ENCODE data around the gene KLK14. TPM values are rescaled to one million over a fixed set of nuclear protein-coding genes. Genes with fewer than 3 reads are reported as not detected.

Gene KLK14
- polyA plus RNA-seq, 1 donor from 2014 or later, result not detected

DNA sequence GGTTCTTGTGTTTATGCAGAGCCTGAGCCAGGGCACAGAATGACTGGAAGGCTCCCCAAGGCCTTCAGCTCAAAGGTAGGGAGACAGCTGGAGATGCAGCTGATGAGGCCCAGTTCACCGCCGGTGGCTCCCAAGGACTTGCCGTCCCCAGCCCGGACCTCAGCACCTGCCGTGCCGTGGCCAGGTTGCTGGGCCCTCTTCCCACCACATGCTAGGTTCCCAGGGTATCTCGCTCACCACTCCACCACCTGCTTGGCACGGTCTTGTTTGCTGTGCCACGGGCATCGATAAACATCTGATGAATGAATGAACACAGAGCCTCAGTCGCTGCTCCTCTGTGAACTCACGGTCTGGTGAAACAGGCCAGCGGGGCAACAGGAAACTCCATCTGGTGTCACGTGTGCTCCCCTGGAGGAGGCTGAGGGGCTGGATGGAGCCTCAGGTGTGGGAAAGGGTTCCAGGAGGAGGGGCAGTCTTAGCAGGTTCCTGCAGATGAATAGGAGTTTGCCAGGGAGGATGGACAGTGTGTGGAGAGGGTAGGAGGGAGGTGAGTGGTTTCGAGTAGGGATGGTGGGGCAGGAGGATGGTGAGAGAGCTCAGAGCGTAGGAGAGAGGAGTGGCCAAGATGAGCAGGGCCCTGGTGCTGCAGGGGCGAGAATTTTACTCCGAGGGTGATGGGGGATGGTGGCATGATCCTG lies 3.6 kb upstream of the KLK14 start:
- Histone ChIP-seq H3K9me3 (ENCODE audit: low read length) (no peaks in the 10 kb centered on the region), H3K9me2 (ENCODE audit: insufficient read depth, low read length) (no peaks in the 10 kb centered on the region), H3K79me2 (replicated peaks; ENCODE audit: insufficient read depth, low read length) (no peaks in the 10 kb centered on the region), H3K36me3 (ENCODE audit: insufficient read depth, low read length) (no peaks in the 10 kb centered on the region), H3F3A (ENCODE audit: insufficient read depth, low read length, poor library complexity, severe bottlenecking) (no peaks in the 10 kb centered on the region), H3K27me3 (ENCODE audit: insufficient read depth, low read depth, low read length) (no peaks in the 10 kb centered on the region), H3K27ac (ENCODE audit: low read length) (no peak overlapping the region), H3K4me2 (ENCODE audit: low read length) (no peak overlapping the region), H3K9ac (ENCODE audit: low read length) (no peak overlapping the region), H2AFZ (ENCODE audit: low read depth, low read length) (no peak overlapping the region), H3K4me3 (ENCODE audit: low read length) (no peak overlapping the region), H4K20me1 (ENCODE audit: insufficient read depth) (no peaks in the 10 kb centered on the region)
- TF ChIP-seq, protein P1, sequence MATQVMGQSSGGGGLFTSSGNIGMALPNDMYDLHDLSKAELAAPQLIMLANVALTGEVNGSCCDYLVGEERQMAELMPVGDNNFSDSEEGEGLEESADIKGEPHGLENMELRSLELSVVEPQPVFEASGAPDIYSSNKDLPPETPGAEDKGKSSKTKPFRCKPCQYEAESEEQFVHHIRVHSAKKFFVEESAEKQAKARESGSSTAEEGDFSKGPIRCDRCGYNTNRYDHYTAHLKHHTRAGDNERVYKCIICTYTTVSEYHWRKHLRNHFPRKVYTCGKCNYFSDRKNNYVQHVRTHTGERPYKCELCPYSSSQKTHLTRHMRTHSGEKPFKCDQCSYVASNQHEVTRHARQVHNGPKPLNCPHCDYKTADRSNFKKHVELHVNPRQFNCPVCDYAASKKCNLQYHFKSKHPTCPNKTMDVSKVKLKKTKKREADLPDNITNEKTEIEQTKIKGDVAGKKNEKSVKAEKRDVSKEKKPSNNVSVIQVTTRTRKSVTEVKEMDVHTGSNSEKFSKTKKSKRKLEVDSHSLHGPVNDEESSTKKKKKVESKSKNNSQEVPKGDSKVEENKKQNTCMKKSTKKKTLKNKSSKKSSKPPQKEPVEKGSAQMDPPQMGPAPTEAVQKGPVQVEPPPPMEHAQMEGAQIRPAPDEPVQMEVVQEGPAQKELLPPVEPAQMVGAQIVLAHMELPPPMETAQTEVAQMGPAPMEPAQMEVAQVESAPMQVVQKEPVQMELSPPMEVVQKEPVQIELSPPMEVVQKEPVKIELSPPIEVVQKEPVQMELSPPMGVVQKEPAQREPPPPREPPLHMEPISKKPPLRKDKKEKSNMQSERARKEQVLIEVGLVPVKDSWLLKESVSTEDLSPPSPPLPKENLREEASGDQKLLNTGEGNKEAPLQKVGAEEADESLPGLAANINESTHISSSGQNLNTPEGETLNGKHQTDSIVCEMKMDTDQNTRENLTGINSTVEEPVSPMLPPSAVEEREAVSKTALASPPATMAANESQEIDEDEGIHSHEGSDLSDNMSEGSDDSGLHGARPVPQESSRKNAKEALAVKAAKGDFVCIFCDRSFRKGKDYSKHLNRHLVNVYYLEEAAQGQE (IDR thresholded peaks at IDR 0.05; ENCODE audit: borderline replicate concordance), result no peak
- no peak for TF ChIP-seq EP300 (conservative IDR thresholded peaks at IDR 0.05; ENCODE audit: poor library complexity, severe bottlenecking)
- no peak for TF ChIP-seq SMC3 (conservative IDR thresholded peaks at IDR 0.05; ENCODE audit: poor library complexity)
- no peak for TF ChIP-seq EZH2 (IDR thresholded peaks at IDR 0.05; ENCODE audit: borderline replicate concordance, insufficient read depth, low read length, poor library complexity, severe bottlenecking)
- no peak for TF ChIP-seq TAF1 (IDR thresholded peaks at IDR 0.05; ENCODE audit: low read depth)
- no peak for TF ChIP-seq CTCF (IDR thresholded peaks at IDR 0.05; ENCODE audit: poor library complexity, severe bottlenecking)
- no peak for TF ChIP-seq POLR2AphosphoS5 (IDR thresholded peaks at IDR 0.05)

DNA sequence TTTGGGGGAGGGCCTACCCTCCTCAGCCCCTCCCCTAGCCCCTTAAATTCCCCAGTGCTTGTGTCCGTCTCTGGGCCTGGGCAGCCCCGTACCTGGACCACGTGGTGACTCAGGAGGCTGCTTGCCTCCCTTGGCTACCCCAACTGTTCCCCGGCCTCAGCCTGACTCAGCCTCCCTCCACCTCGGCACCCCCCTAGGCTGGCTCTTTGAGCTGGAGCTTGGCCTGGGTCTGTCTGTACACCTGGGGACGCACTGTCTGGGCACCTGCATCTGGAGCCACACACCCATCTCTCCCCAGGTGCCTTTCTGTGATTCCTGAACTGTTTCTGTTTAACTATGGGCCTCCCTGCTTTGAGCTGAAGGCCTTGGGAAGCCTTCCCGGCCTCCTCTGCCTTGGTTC lies 1.8 kb upstream of the KLK14 start:
- Histone ChIP-seq H3K9me2 (ENCODE audit: insufficient read depth, low read length) (no peaks in the 10 kb centered on the region), H2AFZ (ENCODE audit: low read depth, low read length) (no peak overlapping the region), H3K27ac (ENCODE audit: low read length) (no peak overlapping the region), H3K9me3 (ENCODE audit: low read length) (no peaks in the 10 kb centered on the region), H3K9ac (ENCODE audit: low read length) (no peak overlapping the region), H3K79me2 (replicated peaks; ENCODE audit: insufficient read depth, low read length) (no peaks in the 10 kb centered on the region), H3K27me3 (ENCODE audit: insufficient read depth, low read depth, low read length) (no peaks in the 10 kb centered on the region), H3K36me3 (ENCODE audit: insufficient read depth, low read length) (no peaks in the 10 kb centered on the region), H3F3A (ENCODE audit: insufficient read depth, low read length, poor library complexity, severe bottlenecking) (no peaks in the 10 kb centered on the region), H4K20me1 (ENCODE audit: insufficient read depth) (no peaks in the 10 kb centered on the region), H3K4me2 (ENCODE audit: low read length) (no peak overlapping the region), H3K4me3 (ENCODE audit: low read length) (no peak overlapping the region)
- TF ChIP-seq CTCF (IDR thresholded peaks at IDR 0.05; ENCODE audit: poor library complexity, severe bottlenecking), result no peak
- TF ChIP-seq TAF1 (IDR thresholded peaks at IDR 0.05; ENCODE audit: low read depth), result no peak
- no peak for TF ChIP-seq SMC3 (conservative IDR thresholded peaks at IDR 0.05; ENCODE audit: poor library complexity)
